Stomach (tissue), 9 donors: Measurements from ENCODE around the gene CLGN. TPM values are rescaled to one million over a fixed set of nuclear protein-coding genes. Genes with fewer than 3 reads are reported as not detected.

Source experiments
- DNase-seq, 2 donors: peaks; one replicate each; pipeline versions ENCODE4 v3.0.0 to v3.0.0-alpha.2; 2013 to 2019
- H3K27ac ChIP-seq, 5 donors: fragments of 200-600 bp in 4 of 5; sonication (generic) in 4 of 5; one replicate each; pipeline ENCODE4 v1.5.1; 2013 to 2019; ENCODE audit warnings: mild to moderate bottlenecking in 1 of 5, moderate library complexity in 1 of 5
- H3K27me3 ChIP-seq, 3 donors: fragments of 200-600 bp; sonication (generic); one replicate each; pipeline ENCODE4 v1.5.1; 2017 to 2019; ENCODE audit warnings: mixed run types in 1 of 3
- H3K36me3 ChIP-seq, 4 donors: fragments of 200-600 bp; sonication (generic); 1 replicate in 3 of 4; 2 replicates in 1 of 4; pipeline ENCODE4 v1.5.1; 2016 to 2019
- H3K4me1 ChIP-seq, 4 donors: fragments of 200-600 bp; sonication (generic); one replicate each; pipeline ENCODE4 v1.5.1; 2016 to 2019
- H3K4me3 ChIP-seq, 4 donors: fragments of 200-600 bp; sonication (generic) in 3 of 4; one replicate each; pipeline ENCODE4 v1.5.1; 2016 to 2019; ENCODE audit warnings: mild to moderate bottlenecking in 1 of 4
- H3K9me3 ChIP-seq, 4 donors: fragments of 200-600 bp; sonication (generic); one replicate each; pipeline ENCODE4 v1.5.1; 2016 to 2019
- CTCF ChIP-seq, 7 experiments: fragments of 450-650 bp in 4 of 7; fragments of 200-600 bp in 3 of 7; sonication (generic) in 3 of 7; IDR thresholded peaks; one replicate each; pipeline ENCODE4 v1.5.1; 2016 to 2019; ENCODE audit warnings: antibody characterized with exemption in 7 of 7, control low read depth in 2 of 7, mild to moderate bottlenecking in 1 of 7
- EP300 ChIP-seq: sonication (generic); formaldehyde crosslinking; IDR thresholded peaks from one replicate; pipeline ENCODE4 v1.6.1; 2017; ENCODE audit warnings: antibody characterized with exemption
- POLR2A ChIP-seq, 4 donors: fragments of 450-650 bp; IDR thresholded peaks; one replicate each; pipeline ENCODE4 v1.6.1; 2016; ENCODE audit warnings: antibody characterized with exemption in 4 of 4, control low read depth in 2 of 4, mild to moderate bottlenecking in 1 of 4, moderate library complexity in 1 of 4
- POLR2AphosphoS5 ChIP-seq, 3 donors: sonication (generic); formaldehyde crosslinking; IDR thresholded peaks; one replicate each; pipeline ENCODE4 v1.6.1; 2016; ENCODE audit warnings: antibody characterized with exemption in 3 of 3
- WGBS, 5 donors: extraction: QIAGEN DNeasy Blood & Tissue Kit in 3 of 5; methylation state at CpG; one replicate each; pipeline versions ENCODE4 v1.1.5 to v1.1.7; 2013 to 2018; 5-methylcytosine and 5-hydroxymethylcytosine counted together
- intact Hi-C: fragments of 100-400 bp; cut with DNase I; formaldehyde crosslinking; loops from one replicate; pipeline ENCODE4 v1.15.1; 2023; ENCODE audit warnings: low total_unique reads
- polyA plus RNA-seq, 3 donors: library from polyadenylated mRNA; stranded (reverse); fragments of 200-250 nt; gene quantifications; one replicate each; pipeline ENCODE4 v1.2.3, GENCODE V29; 2013
- total RNA-seq, 5 donors: library from RNA; depleted of rRNA; stranded (reverse); fragments of >200 nt; gene quantifications; one replicate each; pipeline versions ENCODE4 v1.1.0 to v1.2.3, GENCODE V29; 2014 to 2016
- donor health status: healthy with polysubstance abuse.
- donor health status: Bipolar disorder and iron deficiency.
- donor health status: healthy.

The CLGN gene
- total and polyA plus RNA-seq, 8 donors: 0.31 to 7.6 (median 1.5) TPM; not detected in 2

GRCh38 chr4:140368686-140369085 lies 58.8 kb downstream of the CLGN start:
- no peaks in the 10 kb centered on the region for H3K27me3 ChIP-seq
- peaks cover 4 to 8% (median 6%) of the 10 kb centered on the region in 4 donors for H3K4me1 ChIP-seq
- DNase-seq: no peak
- H3K4me3 ChIP-seq: no peak overlapping the region
- TF ChIP-seq EP300: no peak
- TF ChIP-seq CTCF (IDR thresholded peaks at IDR 0.05): no peak
- no peak for TF ChIP-seq POLR2AphosphoS5 (IDR thresholded peaks at IDR 0.05)
- no peak for TF ChIP-seq POLR2A (IDR thresholded peaks at IDR 0.05)
- 71 to 82% (median 79%) methylated on average over 3 of the region's 3 CpGs for WGBS, 5 donors
- H3K27ac ChIP-seq: no peak overlapping the region
- no peaks in the 10 kb centered on the region for H3K36me3 ChIP-seq
- H3K9me3 ChIP-seq: no peaks in the 10 kb centered on the region
- intact Hi-C loops: no loop called here

- Histone ChIP-seq H3K27ac (no peak overlapping the region), H3K9me3 (no peaks in the 10 kb centered on the region), H3K27me3 (no peaks in the 10 kb centered on the region), H3K36me3 (no peaks in the 10 kb centered on the region), H3K4me1 (peaks cover 3 to 6% (median 5%) of the 10 kb centered on the region in 4 donors), H3K4me3 (no peak overlapping the region)
- 51 to 70% (median 58%) methylated on average over 2 of the region's 2 CpGs for WGBS, 5 donors
- no peak for TF ChIP-seq POLR2AphosphoS5 (IDR thresholded peaks at IDR 0.05)
- TF ChIP-seq CTCF (IDR thresholded peaks at IDR 0.05): no peak
- TF ChIP-seq EP300: no peak
- no peak for TF ChIP-seq POLR2A (IDR thresholded peaks at IDR 0.05)
- DNase-seq: no peak
- intact Hi-C loops: no loop called here
These were observed 59.7 kb downstream of the CLGN start for GRCh38 chr4:140367738-140368137.

GRCh38 chr4:140363558-140363957 lies 63.9 kb downstream of the CLGN start:
- Histone ChIP-seq H3K27ac (no peak overlapping the region), H3K4me3 (no peak overlapping the region), H3K9me3 (no peaks in the 10 kb centered on the region), H3K4me1 (peaks cover 0 to 11% (median 0%) of the 10 kb centered on the region in 4 donors), H3K36me3 (no peaks in the 10 kb centered on the region), H3K27me3 (no peaks in the 10 kb centered on the region)
- intact Hi-C loops: no loop called here
- TF ChIP-seq EP300 (no peak), CTCF (IDR thresholded peaks at IDR 0.05) (no peak), POLR2AphosphoS5 (IDR thresholded peaks at IDR 0.05) (no peak), POLR2A (IDR thresholded peaks at IDR 0.05) (no peak)
- DNase-seq: no peak

- Histone ChIP-seq H3K4me1 (peaks cover 0 to 11% (median 0%) of the 10 kb centered on the region in 4 donors), H3K27me3 (no peaks in the 10 kb centered on the region), H3K36me3 (no peaks in the 10 kb centered on the region), H3K4me3 (no peak overlapping the region), H3K27ac (no peak overlapping the region), H3K9me3 (no peaks in the 10 kb centered on the region)
- intact Hi-C loops: no loop called here
- 80 to 92% (median 88%) methylated on average over 3 of the region's 3 CpGs for WGBS, 5 donors
- DNase-seq: no peak
- no peak for TF ChIP-seq EP300
These were observed 64.4 kb downstream of the CLGN start for GRCh38 chr4:140363051-140363450.

- Histone ChIP-seq H3K4me3 (no peak overlapping the region), H3K36me3 (no peaks in the 10 kb centered on the region), H3K27ac (no peak overlapping the region), H3K9me3 (no peaks in the 10 kb centered on the region), H3K27me3 (no peaks in the 10 kb centered on the region), H3K4me1 (peaks cover 0 to 11% (median 0%) of the 10 kb centered on the region in 4 donors)
- no peak for DNase-seq
- intact Hi-C loops: no loop called here
- TF ChIP-seq CTCF (IDR thresholded peaks at IDR 0.05) (no peak), POLR2AphosphoS5 (IDR thresholded peaks at IDR 0.05) (no peak), EP300 (no peak), POLR2A (IDR thresholded peaks at IDR 0.05) (no peak)
- 91 to 94% (median 91%) methylated on average over 4 of the region's 4 CpGs for WGBS, 5 donors
These were observed 66.3 kb downstream of the CLGN start for GRCh38 chr4:140361099-140361498.
